Stomach (tissue), 9 donors: ENCODE results near the gene ZNF248. TPM values are rescaled to one million over a fixed set of nuclear protein-coding genes. Genes with fewer than 3 reads are reported as not detected.

Source experiments
- DNase-seq, 2 donors: peaks; one replicate each; pipeline versions ENCODE4 v3.0.0 to v3.0.0-alpha.2; 2013 to 2019
- H3K27ac ChIP-seq, 5 donors: fragments of 200-600 bp in 4 of 5; sonication (generic) in 4 of 5; one replicate each; pipeline ENCODE4 v1.5.1; 2013 to 2019; ENCODE audit warnings: mild to moderate bottlenecking in 1 of 5, moderate library complexity in 1 of 5
- H3K27me3 ChIP-seq, 3 donors: fragments of 200-600 bp; sonication (generic); one replicate each; pipeline ENCODE4 v1.5.1; 2017 to 2019; ENCODE audit warnings: mixed run types in 1 of 3
- H3K36me3 ChIP-seq, 4 donors: fragments of 200-600 bp; sonication (generic); 1 replicate in 3 of 4; 2 replicates in 1 of 4; pipeline ENCODE4 v1.5.1; 2016 to 2019
- H3K4me1 ChIP-seq, 4 donors: fragments of 200-600 bp; sonication (generic); one replicate each; pipeline ENCODE4 v1.5.1; 2016 to 2019
- H3K4me3 ChIP-seq, 4 donors: fragments of 200-600 bp; sonication (generic) in 3 of 4; one replicate each; pipeline ENCODE4 v1.5.1; 2016 to 2019; ENCODE audit warnings: mild to moderate bottlenecking in 1 of 4
- H3K9me3 ChIP-seq, 4 donors: fragments of 200-600 bp; sonication (generic); one replicate each; pipeline ENCODE4 v1.5.1; 2016 to 2019
- CTCF ChIP-seq, 7 experiments: fragments of 450-650 bp in 4 of 7; fragments of 200-600 bp in 3 of 7; sonication (generic) in 3 of 7; IDR thresholded peaks; one replicate each; pipeline ENCODE4 v1.5.1; 2016 to 2019; ENCODE audit warnings: antibody characterized with exemption in 7 of 7, control low read depth in 2 of 7, mild to moderate bottlenecking in 1 of 7
- EP300 ChIP-seq: sonication (generic); formaldehyde crosslinking; IDR thresholded peaks from one replicate; pipeline ENCODE4 v1.6.1; 2017; ENCODE audit warnings: antibody characterized with exemption
- POLR2A ChIP-seq, 4 donors: fragments of 450-650 bp; IDR thresholded peaks; one replicate each; pipeline ENCODE4 v1.6.1; 2016; ENCODE audit warnings: antibody characterized with exemption in 4 of 4, control low read depth in 2 of 4, mild to moderate bottlenecking in 1 of 4, moderate library complexity in 1 of 4
- POLR2AphosphoS5 ChIP-seq, 3 donors: sonication (generic); formaldehyde crosslinking; IDR thresholded peaks; one replicate each; pipeline ENCODE4 v1.6.1; 2016; ENCODE audit warnings: antibody characterized with exemption in 3 of 3
- WGBS, 5 donors: extraction: QIAGEN DNeasy Blood & Tissue Kit in 3 of 5; methylation state at CpG; one replicate each; pipeline versions ENCODE4 v1.1.5 to v1.1.7; 2013 to 2018; 5-methylcytosine and 5-hydroxymethylcytosine counted together
- intact Hi-C: fragments of 100-400 bp; cut with DNase I; formaldehyde crosslinking; loops from one replicate; pipeline ENCODE4 v1.15.1; 2023; ENCODE audit warnings: low total_unique reads
- polyA plus RNA-seq, 3 donors: library from polyadenylated mRNA; stranded (reverse); fragments of 200-250 nt; gene quantifications; one replicate each; pipeline ENCODE4 v1.2.3, GENCODE V29; 2013
- total RNA-seq, 5 donors: library from RNA; depleted of rRNA; stranded (reverse); fragments of >200 nt; gene quantifications; one replicate each; pipeline versions ENCODE4 v1.1.0 to v1.2.3, GENCODE V29; 2014 to 2016
- donor health status: healthy with polysubstance abuse.
- donor health status: Bipolar disorder and iron deficiency.
- donor health status: healthy.

ZNF248 gene
- total and polyA plus RNA-seq, 8 donors: 2.5 to 32.9 (median 9.9) TPM

DNA sequence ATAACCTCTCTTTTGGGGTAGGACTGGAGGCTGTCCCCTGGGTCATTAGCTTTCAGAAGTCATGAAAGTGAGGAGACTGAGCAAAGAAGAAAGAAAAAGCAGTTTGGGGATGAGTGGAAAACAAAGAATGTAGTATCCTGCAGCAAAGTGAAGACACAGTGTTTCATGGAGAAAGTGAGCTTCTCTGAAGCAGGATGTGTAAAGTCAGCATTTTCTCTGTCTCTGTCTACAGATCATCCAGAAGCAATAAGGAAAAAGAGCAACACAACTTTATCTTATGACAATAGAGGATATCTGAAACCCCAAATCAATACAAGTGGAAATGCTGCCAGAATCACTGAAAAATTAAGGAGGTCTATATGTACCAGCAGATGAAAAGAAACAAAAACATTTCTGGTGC, 28.4 kb upstream of the ZNF248 start:
- no peak overlapping the region for H3K27ac ChIP-seq
- intact Hi-C loops: no loop called here
- no peak overlapping the region for H3K4me3 ChIP-seq
- no peak for DNase-seq
- no peaks in the 10 kb centered on the region for H3K36me3 ChIP-seq
- H3K9me3 ChIP-seq: peaks cover 0 to 23% (median 9%) of the 10 kb centered on the region in 4 donors
- no peaks in the 10 kb centered on the region for H3K27me3 ChIP-seq
- TF ChIP-seq EP300 (no peak), CTCF (IDR thresholded peaks at IDR 0.05) (no peak), POLR2A (IDR thresholded peaks at IDR 0.05) (no peak), POLR2AphosphoS5 (IDR thresholded peaks at IDR 0.05) (no peak)
- H3K4me1 ChIP-seq: no peaks in the 10 kb centered on the region

DNA sequence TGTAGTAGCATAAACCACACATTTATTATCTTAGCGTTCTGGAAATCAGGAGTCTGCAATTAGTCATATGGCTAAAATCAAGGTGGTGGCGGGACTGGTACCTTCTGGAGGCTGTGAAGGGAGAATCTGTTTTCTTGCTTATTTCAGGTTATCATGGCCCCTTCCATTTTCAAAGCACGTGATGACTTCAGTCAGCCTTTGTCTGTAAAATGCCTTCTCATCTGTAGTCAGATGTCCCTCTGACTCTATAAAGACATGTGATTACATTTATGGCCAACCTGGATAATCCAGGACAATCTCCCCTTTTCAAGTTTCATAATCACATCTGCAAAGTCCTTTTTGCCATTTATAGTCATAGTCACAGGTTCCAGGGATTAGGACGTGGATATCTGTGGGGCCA, 15.5 kb upstream of the ZNF248 start:
- no peaks in the 10 kb centered on the region for H3K9me3 ChIP-seq
- no peaks in the 10 kb centered on the region for H3K36me3 ChIP-seq
- H3K4me3 ChIP-seq: no peak overlapping the region
- H3K4me1 ChIP-seq: no peaks in the 10 kb centered on the region
- no peak for DNase-seq
- H3K27me3 ChIP-seq: no peaks in the 10 kb centered on the region
- no peak overlapping the region for H3K27ac ChIP-seq
- TF ChIP-seq EP300 (no peak), CTCF (IDR thresholded peaks at IDR 0.05) (no peak), POLR2A (IDR thresholded peaks at IDR 0.05) (no peak), POLR2AphosphoS5 (IDR thresholded peaks at IDR 0.05) (no peak)
- intact Hi-C loops: no loop called here
- 75 to 78% (median 77%) methylated on average over 4 of the region's 4 CpGs for WGBS, 5 donors

- Histone ChIP-seq H3K4me3 (no peak overlapping the region), H3K36me3 (no peaks in the 10 kb centered on the region), H3K27ac (no peak overlapping the region), H3K9me3 (no peaks in the 10 kb centered on the region), H3K27me3 (no peaks in the 10 kb centered on the region), H3K4me1 (no peaks in the 10 kb centered on the region)
- no peak for TF ChIP-seq CTCF (IDR thresholded peaks at IDR 0.05)
- TF ChIP-seq POLR2AphosphoS5 (IDR thresholded peaks at IDR 0.05): no peak
- no peak for DNase-seq
- 78 to 85% (median 82%) methylated on average over 5 of the region's 5 CpGs for WGBS, 5 donors
- intact Hi-C loops: no loop called here
Measured at GRCh38 chr10:37872283-37872682, 14.9 kb upstream of the ZNF248 start.

GRCh38 chr10:37871568-37872251, 14.3 kb upstream of the ZNF248 start:
- Histone ChIP-seq H3K27ac (no peak overlapping the region), H3K27me3 (no peaks in the 10 kb centered on the region), H3K4me1 (no peaks in the 10 kb centered on the region), H3K36me3 (no peaks in the 10 kb centered on the region), H3K4me3 (no peak overlapping the region), H3K9me3 (no peaks in the 10 kb centered on the region)
- no peak for TF ChIP-seq POLR2AphosphoS5 (IDR thresholded peaks at IDR 0.05)
- TF ChIP-seq POLR2A (IDR thresholded peaks at IDR 0.05): no peak
- TF ChIP-seq EP300: no peak
- TF ChIP-seq CTCF (IDR thresholded peaks at IDR 0.05): no peak
- intact Hi-C loops: no loop called here
- 65 to 80% (median 69%) methylated on average over 7 of the region's 7 CpGs for WGBS, 5 donors
- DNase-seq: no peak
